Body of pancreas (tissue), 4 donors: Measurements from ENCODE around the gene CIRBP. TPM values are rescaled to one million over a fixed set of nuclear protein-coding genes. Genes with fewer than 3 reads are reported as not detected.

Experiments used
- ATAC-seq: fragments of 150-250 bp; one replicate; pipeline ENCODE4 v1.9.1; 2016
- DNase-seq, 4 donors: peaks; one replicate each; pipeline ENCODE4 v3.0.0-alpha.2; 2019
- H3K27ac ChIP-seq, 4 donors: fragments of 200-600 bp; sonication (generic); 1 replicate in 3 of 4; 2 replicates in 1 of 4; pipeline versions ENCODE4 v1.5.1 to v1.6.1; 2016 to 2019; ENCODE audit warnings: mild to moderate bottlenecking in 1 of 4, mixed read lengths in 1 of 4, moderate library complexity in 1 of 4
- H3K27me3 ChIP-seq, 2 donors: fragments of 200-600 bp; sonication (generic); one replicate each; pipeline ENCODE4 v1.6.0; 2016; ENCODE audit warnings: mild to moderate bottlenecking in 1 of 2
- H3K36me3 ChIP-seq, 2 donors: fragments of 200-600 bp; sonication (generic); replicated peaks in 1 of 2; 2 replicates each; pipeline ENCODE4 v1.5.1; 2016; ENCODE audit warnings: low read depth in 2 of 2; ENCODE audit not compliant: insufficient read depth in 1 of 2
- H3K4me1 ChIP-seq: fragments of 200-600 bp; sonication (generic); one replicate; pipeline ENCODE4 v1.6.0; 2016
- H3K4me3 ChIP-seq, 2 donors: fragments of 200-600 bp; sonication (generic); 1 replicate in 1 of 2; 2 replicates in 1 of 2; pipeline ENCODE4 v1.5.1; 2016 to 2019
- H3K9me3 ChIP-seq, 3 donors: fragments of 200-600 bp; sonication (generic); 1 replicate in 2 of 3; 2 replicates in 1 of 3; pipeline ENCODE4 v1.5.1; 2016
- CTCF ChIP-seq, 7 experiments: fragments of 450-650 bp in 4 of 7; fragments of 200-600 bp in 3 of 7; sonication (generic) in 3 of 7; IDR thresholded peaks; one replicate each; pipeline ENCODE4 v1.5.1; 2016 to 2019; ENCODE audit warnings: antibody characterized with exemption in 7 of 7
- POLR2A ChIP-seq, 3 donors: fragments of 450-650 bp; IDR thresholded peaks; one replicate each; pipeline ENCODE4 v1.6.1; 2016; ENCODE audit warnings: antibody characterized with exemption in 3 of 3, mild to moderate bottlenecking in 2 of 3
- WGBS, 2 donors: methylation state at CpG; one replicate each; pipeline ENCODE4 v1.1.5; 2017; 5-methylcytosine and 5-hydroxymethylcytosine counted together
- intact Hi-C: fragments of 100-400 bp; cut with DNase I; formaldehyde crosslinking; loops from one replicate; pipeline ENCODE4 v1.15.1; 2023
- total RNA-seq, 2 donors: library from RNA; depleted of rRNA; stranded (reverse); fragments of >200 nt; gene quantifications; one replicate each; pipeline ENCODE4 v1.1.0, GENCODE V29; 2016

CIRBP gene
- total RNA-seq, 2 donors from 2014 or later = 582 to 630 TPM

GRCh38 chr19:1307755-1308303, 38.7 kb downstream of the CIRBP start:
- no peaks in the 10 kb centered on the region for H3K27me3 ChIP-seq
- H3K4me3 ChIP-seq = no peak overlapping the region
- no peaks in the 10 kb centered on the region for H3K36me3 ChIP-seq
- intact Hi-C loops = no loop called here
- H3K9me3 ChIP-seq = no peaks in the 10 kb centered on the region
- no peak for ATAC-seq
- no peak for DNase-seq
- H3K4me1 ChIP-seq = no peaks in the 10 kb centered on the region
- H3K27ac ChIP-seq = no peak overlapping the region
- 75 to 91% methylated on average over 3 to 20 of the region's 20 CpGs for WGBS, 2 donors
- TF ChIP-seq POLR2A (IDR thresholded peaks at IDR 0.05) (no peak), CTCF (IDR thresholded peaks at IDR 0.05) (no peak)

DNA sequence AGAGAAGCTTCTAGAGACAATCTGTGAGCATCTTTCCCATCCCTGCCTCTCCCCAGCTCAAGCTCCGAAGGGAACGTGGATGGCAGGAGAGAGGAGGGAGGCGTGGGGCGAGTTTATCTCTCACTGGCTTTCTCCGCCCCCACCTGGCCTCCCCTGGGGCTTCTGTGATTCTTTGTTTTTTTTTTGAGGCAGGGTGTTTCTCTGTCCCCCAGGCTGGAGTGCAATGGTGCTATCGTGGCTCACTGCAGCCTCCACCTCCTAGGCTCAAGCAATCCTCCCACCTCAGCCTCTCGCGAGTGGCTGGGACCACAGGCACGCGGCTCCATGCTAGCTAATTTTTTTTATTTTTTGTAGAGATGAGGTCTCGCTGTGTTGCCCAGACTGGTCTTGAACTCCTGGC, 39.6 kb downstream of the CIRBP start:
- Histone ChIP-seq H3K4me1 (no peaks in the 10 kb centered on the region), H3K9me3 (no peaks in the 10 kb centered on the region), H3K36me3 (no peaks in the 10 kb centered on the region), H3K27ac (no peak overlapping the region), H3K4me3 (no peak overlapping the region), H3K27me3 (no peaks in the 10 kb centered on the region)
- 55 to 57% methylated on average over 11 of the region's 11 CpGs for WGBS, 2 donors
- intact Hi-C loops = no loop called here
- ATAC-seq (no peak), DNase-seq (no peak)
- TF ChIP-seq CTCF (IDR thresholded peaks at IDR 0.05) (no peak), POLR2A (IDR thresholded peaks at IDR 0.05) (no peak)

DNA sequence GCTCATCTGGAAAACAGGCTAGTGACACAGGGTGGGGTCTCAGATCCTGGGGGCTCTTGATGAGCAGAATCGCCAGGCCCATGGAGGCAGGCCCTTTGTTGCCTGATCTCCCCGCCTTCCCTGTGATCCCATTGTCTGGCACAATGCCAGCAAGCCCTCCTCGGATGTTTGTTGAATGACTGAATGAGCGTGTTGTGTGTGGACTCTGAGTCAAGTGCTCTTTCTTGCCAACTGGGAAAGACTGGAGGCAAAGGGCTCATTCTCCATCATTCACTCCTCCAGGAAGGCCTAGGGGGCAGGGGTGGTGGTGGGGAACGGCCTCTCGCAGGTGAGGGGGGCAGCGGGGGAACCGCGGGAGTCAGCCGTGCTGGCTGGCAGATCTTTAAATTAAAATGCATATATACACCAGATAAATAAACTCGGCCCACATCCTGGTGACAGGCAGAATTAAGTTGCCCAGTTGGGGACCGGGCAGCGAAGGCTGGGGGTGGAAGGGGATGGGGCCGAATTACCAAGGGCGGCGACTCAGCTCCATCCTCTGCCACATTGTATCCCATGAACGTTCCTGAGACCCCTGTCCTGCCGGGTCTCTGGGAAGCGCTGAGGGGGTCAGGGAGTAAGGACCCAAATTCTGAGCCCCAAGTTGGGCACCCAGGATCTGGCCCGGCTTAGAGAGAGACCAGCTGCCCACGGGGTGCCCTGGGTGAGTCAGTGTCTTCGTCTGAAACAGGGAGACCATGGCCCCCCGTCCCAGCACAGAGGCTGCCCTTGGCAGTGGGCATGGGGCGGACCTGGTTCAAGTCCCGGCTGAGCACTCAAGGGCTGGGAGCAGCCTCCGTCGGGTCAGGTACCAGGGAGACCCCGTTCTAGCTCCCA, 41.1 kb downstream of the CIRBP start:
- 56 to 64% methylated on average over 17 to 28 of the region's 28 CpGs for WGBS, 2 donors
- ATAC-seq (no peak), DNase-seq (no peak)
- no peak overlapping the region for H3K27ac ChIP-seq
- TF ChIP-seq POLR2A (IDR thresholded peaks at IDR 0.05) (no peak), CTCF (IDR thresholded peaks at IDR 0.05) (no peak)
- H3K4me1 ChIP-seq = no peaks in the 10 kb centered on the region
- H3K9me3 ChIP-seq = no peaks in the 10 kb centered on the region
- H3K27me3 ChIP-seq = no peaks in the 10 kb centered on the region
- no peaks in the 10 kb centered on the region for H3K36me3 ChIP-seq
- H3K4me3 ChIP-seq = no peak overlapping the region
- intact Hi-C loops = no loop called here

- H3K36me3 ChIP-seq = no peaks in the 10 kb centered on the region
- no peaks in the 10 kb centered on the region for H3K27me3 ChIP-seq
- peaks cover 6% of the 10 kb centered on the region for H3K4me1 ChIP-seq
- H3K9me3 ChIP-seq = no peaks in the 10 kb centered on the region
- WGBS, 2 donors = 81 to 86% methylated on average over 16 to 18 of the region's 18 CpGs
- no peak overlapping the region for H3K27ac ChIP-seq
- H3K4me3 ChIP-seq = no peak overlapping the region
- intact Hi-C loops = no loop called here
- DNase-seq (no peak), ATAC-seq (no peak)
- TF ChIP-seq CTCF (IDR thresholded peaks at IDR 0.05) = no peak
- TF ChIP-seq POLR2A (IDR thresholded peaks at IDR 0.05) = no peak
These were observed 41.7 kb downstream of the CIRBP start for GRCh38 chr19:1310853-1311180.
